Measurements from ENCODE around the gene FAM131B.

DNA sequence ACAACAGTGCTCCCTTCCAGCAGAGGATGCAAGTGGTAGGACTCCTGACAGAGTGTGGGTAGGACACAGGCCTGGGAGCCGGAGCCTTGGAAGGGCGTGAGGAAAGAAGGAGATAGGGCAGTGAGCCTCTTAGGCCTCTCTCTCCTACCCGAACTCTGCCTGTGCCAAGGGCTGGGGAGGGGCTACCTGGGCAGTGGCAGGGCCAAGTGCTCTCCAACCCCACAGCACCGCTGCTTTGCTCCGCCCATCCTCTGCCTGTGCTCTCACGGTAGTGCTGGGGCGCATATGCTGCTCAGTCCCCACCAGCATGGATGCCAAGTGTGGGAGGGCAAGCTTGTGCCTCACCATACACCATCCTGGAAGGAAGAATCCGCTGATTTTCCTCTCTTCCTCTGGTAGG is 7.5 kb downstream of the FAM131B start:
- no peak for TF ChIP-seq GTF2F1 (IDR thresholded peaks at IDR 0.05; ENCODE audit: borderline replicate concordance, low read depth, low read length)
- TF ChIP-seq TBP (IDR thresholded peaks at IDR 0.05; ENCODE audit: low read depth, low read length): no peak
- TF ChIP-seq, protein P1, sequence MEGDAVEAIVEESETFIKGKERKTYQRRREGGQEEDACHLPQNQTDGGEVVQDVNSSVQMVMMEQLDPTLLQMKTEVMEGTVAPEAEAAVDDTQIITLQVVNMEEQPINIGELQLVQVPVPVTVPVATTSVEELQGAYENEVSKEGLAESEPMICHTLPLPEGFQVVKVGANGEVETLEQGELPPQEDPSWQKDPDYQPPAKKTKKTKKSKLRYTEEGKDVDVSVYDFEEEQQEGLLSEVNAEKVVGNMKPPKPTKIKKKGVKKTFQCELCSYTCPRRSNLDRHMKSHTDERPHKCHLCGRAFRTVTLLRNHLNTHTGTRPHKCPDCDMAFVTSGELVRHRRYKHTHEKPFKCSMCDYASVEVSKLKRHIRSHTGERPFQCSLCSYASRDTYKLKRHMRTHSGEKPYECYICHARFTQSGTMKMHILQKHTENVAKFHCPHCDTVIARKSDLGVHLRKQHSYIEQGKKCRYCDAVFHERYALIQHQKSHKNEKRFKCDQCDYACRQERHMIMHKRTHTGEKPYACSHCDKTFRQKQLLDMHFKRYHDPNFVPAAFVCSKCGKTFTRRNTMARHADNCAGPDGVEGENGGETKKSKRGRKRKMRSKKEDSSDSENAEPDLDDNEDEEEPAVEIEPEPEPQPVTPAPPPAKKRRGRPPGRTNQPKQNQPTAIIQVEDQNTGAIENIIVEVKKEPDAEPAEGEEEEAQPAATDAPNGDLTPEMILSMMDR (IDR thresholded peaks at IDR 0.05; ENCODE audit: control extremely low read depth in 1 of 3, insufficient read depth in 1 of 3, low read depth in 1 of 3, low read length in 3 of 3): no peak
- no peak for TF ChIP-seq POLR2AphosphoS5 (IDR thresholded peaks at IDR 0.05; ENCODE audit: low read depth, low read length)
- TF ChIP-seq, protein P2, sequence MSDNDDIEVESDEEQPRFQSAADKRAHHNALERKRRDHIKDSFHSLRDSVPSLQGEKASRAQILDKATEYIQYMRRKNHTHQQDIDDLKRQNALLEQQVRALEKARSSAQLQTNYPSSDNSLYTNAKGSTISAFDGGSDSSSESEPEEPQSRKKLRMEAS (IDR thresholded peaks at IDR 0.05): no peak
- TF ChIP-seq SP1 (IDR thresholded peaks at IDR 0.05; ENCODE audit: low read depth, low read length): no peak
- TF ChIP-seq ZNF274 (IDR thresholded peaks at IDR 0.05; ENCODE audit: borderline replicate concordance, extremely low read depth, low read length): no peak
- no peak for TF ChIP-seq CHD2 (IDR thresholded peaks at IDR 0.05; ENCODE audit: low read length)
- no peak for TF ChIP-seq CEBPB (IDR thresholded peaks at IDR 0.05; ENCODE audit: low read depth, low read length)
- no peak for TF ChIP-seq RXRA (IDR thresholded peaks at IDR 0.05; ENCODE audit: insufficient read depth, low read depth, low read length)
- TF ChIP-seq, protein P3, sequence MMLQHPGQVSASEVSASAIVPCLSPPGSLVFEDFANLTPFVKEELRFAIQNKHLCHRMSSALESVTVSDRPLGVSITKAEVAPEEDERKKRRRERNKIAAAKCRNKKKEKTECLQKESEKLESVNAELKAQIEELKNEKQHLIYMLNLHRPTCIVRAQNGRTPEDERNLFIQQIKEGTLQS (IDR thresholded peaks at IDR 0.05; ENCODE audit: insufficient read depth, low read depth, low read length): no peak
- TF ChIP-seq GABPA (IDR thresholded peaks at IDR 0.05; ENCODE audit: borderline replicate concordance, insufficient read depth, low read length): no peak
